Panc1 (cell line): Measurements from ENCODE around the gene ATP5ME.

Source experiments
- TF ChIP-seq, protein P1 (sequence below): fragments of 450-650 bp; IDR thresholded peaks from 2 replicates; pipeline ENCODE4 v1.5.1; 2017; ENCODE audit warnings: mild to moderate bottlenecking
- TF ChIP-seq, protein P2 (sequence below), 2 experiments: IDR thresholded peaks; 2 replicates each; pipeline ENCODE4 v1.6.1; 2011 to 2012; ENCODE audit warnings: low read depth in 2 of 2, control low read depth in 1 of 2, low read length in 1 of 2, mild to moderate bottlenecking in 1 of 2, moderate library complexity in 1 of 2; ENCODE audit not compliant: insufficient read depth in 1 of 2

DNA sequence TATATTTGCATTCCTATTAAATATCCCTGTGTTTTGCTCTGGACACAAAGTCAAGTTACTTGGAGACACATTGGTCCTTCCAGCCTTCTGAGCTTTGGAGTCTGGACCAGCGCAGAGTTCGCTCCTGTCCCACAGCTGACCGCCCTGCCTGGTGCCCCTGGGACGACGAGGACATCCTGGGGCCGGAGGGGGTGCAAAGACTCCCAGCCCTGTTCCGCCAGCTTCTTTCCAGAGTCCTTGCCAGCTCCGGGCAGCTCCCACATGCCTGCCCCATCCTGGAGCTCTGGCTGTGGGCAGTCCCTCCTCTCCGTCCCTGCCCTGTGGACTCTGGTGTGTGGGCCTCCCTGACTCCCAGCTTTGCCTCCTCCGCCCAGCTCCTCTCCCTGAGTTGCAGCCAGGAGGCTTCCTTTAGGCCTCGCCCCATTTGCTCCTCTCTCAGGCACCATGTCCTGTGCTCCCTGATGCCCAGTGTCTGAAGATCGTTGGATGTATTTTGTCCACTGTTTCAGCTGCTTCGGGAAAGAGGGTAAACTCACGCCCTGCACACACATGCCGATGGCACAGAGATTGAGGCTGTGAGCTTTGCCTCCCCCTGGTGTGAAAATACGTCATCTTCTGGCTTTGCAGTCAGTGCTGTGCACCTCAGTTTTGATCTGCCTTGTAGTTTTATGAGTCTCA is 26.6 kb upstream of the ATP5ME start:
- TF ChIP-seq, protein P1, sequence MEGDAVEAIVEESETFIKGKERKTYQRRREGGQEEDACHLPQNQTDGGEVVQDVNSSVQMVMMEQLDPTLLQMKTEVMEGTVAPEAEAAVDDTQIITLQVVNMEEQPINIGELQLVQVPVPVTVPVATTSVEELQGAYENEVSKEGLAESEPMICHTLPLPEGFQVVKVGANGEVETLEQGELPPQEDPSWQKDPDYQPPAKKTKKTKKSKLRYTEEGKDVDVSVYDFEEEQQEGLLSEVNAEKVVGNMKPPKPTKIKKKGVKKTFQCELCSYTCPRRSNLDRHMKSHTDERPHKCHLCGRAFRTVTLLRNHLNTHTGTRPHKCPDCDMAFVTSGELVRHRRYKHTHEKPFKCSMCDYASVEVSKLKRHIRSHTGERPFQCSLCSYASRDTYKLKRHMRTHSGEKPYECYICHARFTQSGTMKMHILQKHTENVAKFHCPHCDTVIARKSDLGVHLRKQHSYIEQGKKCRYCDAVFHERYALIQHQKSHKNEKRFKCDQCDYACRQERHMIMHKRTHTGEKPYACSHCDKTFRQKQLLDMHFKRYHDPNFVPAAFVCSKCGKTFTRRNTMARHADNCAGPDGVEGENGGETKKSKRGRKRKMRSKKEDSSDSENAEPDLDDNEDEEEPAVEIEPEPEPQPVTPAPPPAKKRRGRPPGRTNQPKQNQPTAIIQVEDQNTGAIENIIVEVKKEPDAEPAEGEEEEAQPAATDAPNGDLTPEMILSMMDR, result no peak
- TF ChIP-seq, protein P2, sequence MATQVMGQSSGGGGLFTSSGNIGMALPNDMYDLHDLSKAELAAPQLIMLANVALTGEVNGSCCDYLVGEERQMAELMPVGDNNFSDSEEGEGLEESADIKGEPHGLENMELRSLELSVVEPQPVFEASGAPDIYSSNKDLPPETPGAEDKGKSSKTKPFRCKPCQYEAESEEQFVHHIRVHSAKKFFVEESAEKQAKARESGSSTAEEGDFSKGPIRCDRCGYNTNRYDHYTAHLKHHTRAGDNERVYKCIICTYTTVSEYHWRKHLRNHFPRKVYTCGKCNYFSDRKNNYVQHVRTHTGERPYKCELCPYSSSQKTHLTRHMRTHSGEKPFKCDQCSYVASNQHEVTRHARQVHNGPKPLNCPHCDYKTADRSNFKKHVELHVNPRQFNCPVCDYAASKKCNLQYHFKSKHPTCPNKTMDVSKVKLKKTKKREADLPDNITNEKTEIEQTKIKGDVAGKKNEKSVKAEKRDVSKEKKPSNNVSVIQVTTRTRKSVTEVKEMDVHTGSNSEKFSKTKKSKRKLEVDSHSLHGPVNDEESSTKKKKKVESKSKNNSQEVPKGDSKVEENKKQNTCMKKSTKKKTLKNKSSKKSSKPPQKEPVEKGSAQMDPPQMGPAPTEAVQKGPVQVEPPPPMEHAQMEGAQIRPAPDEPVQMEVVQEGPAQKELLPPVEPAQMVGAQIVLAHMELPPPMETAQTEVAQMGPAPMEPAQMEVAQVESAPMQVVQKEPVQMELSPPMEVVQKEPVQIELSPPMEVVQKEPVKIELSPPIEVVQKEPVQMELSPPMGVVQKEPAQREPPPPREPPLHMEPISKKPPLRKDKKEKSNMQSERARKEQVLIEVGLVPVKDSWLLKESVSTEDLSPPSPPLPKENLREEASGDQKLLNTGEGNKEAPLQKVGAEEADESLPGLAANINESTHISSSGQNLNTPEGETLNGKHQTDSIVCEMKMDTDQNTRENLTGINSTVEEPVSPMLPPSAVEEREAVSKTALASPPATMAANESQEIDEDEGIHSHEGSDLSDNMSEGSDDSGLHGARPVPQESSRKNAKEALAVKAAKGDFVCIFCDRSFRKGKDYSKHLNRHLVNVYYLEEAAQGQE (IDR thresholded peaks at IDR 0.05; ENCODE audit: insufficient read depth in 1 of 2, low read depth in 2 of 2, low read length in 1 of 2), result no peak
